RWPE1 (cell line): ENCODE measurements around the gene LGR6.
"Not testable (repeated sequence)": the region's sequence is repeated elsewhere in the genome, so short reads cannot be mapped to it uniquely, and the experiment has no call there.

Source experiments
- CTCF ChIA-PET: fragments of 350-600 bp; sonication (Branson Sonifier 250); formaldehyde crosslinking; extraction: SDS; loops from one replicate; lab custom pipeline; 2021; lab: Yijun Ruan, JAX
- POLR2A ChIA-PET: fragments of 400-600 bp; formaldehyde crosslinking; extraction: SDS; loops from one replicate; lab custom pipeline; 2020; ENCODE audit warnings: antibody characterized with exemption; ENCODE audit not compliant: low non-redundant PET; lab: Yijun Ruan, JAX
- DNase-seq: peaks from one replicate; pipeline ENCODE4 v3.0.0; 2012; ENCODE audit warnings: low spot score
- H3K27ac ChIP-seq: fragments of 450-650 bp; 2 replicates; pipeline ENCODE4 v1.5.1; 2017
- CTCF ChIP-seq: fragments of 450-650 bp; conservative IDR thresholded peaks from 2 replicates; pipeline ENCODE4 v1.5.1; 2017; ENCODE audit warnings: low read depth, mild to moderate bottlenecking

LGR6 gene

GRCh38 chr1:202187041-202187671, 6.4 kb upstream of the LGR6 start:
- POLR2A ChIA-PET, result no interaction called here
- no peak for TF ChIP-seq CTCF
- no peak overlapping the region for H3K27ac ChIP-seq
- no peak for DNase-seq
- CTCF ChIA-PET, result interaction anchor here (1.1 to 3.4 kb wide), 5 partner anchors 13 to 532 kb away, joined by 3 to 22 read pairs (median 6); no protein-coding TSS in a partner anchor

- CTCF ChIA-PET, result interaction anchor here (1.1 to 3.4 kb wide), 7 partner anchors 12 to 532 kb away, joined by 3 to 22 read pairs (median 9); no protein-coding TSS in a partner anchor
- no peak for DNase-seq
- H3K27ac ChIP-seq, result no peak overlapping the region
- no peak for TF ChIP-seq CTCF
- POLR2A ChIA-PET, result no interaction called here
Observed at GRCh38 chr1:202187697-202188407, 5.7 kb upstream of the LGR6 start.

GRCh38 chr1:202189001-202189790, 4.4 kb upstream of the LGR6 start:
- ChIA-PET POLR2A (interaction anchor here (0.8 kb wide), 1 partner anchor 771 kb away, joined by 3 read pairs; no protein-coding TSS in a partner anchor), CTCF (interaction anchor here (0.6 to 2.4 kb wide), 43 partner anchors 9 to 1275 kb away, joined by 3 to 46 read pairs (median 4); no protein-coding TSS in a partner anchor)
- TF ChIP-seq CTCF, result peak; percentile 88
- H3K27ac ChIP-seq, result no peak overlapping the region
- peak; percentile 66 for DNase-seq

- H3K27ac ChIP-seq, result no peak overlapping the region
- TF ChIP-seq CTCF, result no peak
- ChIA-PET CTCF (interaction anchor here (0.6 to 2.4 kb wide), 37 partner anchors 10 to 556 kb away, joined by 3 to 46 read pairs (median 5); no protein-coding TSS in a partner anchor), POLR2A (interaction anchor here (0.8 kb wide), 1 partner anchor 772 kb away, joined by 3 read pairs; no protein-coding TSS in a partner anchor)
- DNase-seq, result no peak
Observed at GRCh38 chr1:202189918-202190715, 3.5 kb upstream of the LGR6 start.

GRCh38 chr1:202191391-202191790, 2.2 kb upstream of the LGR6 start:
- CTCF ChIA-PET, H3K27ac ChIP-seq, DNase-seq, POLR2A ChIA-PET: not testable (repeated sequence)
